MM.1S (cell line): ENCODE measurements around the gene NUMA1.

Experiments
- CTCF ChIP-seq: fragments of 300-600 bp; sonication (generic); IDR thresholded peaks from 2 replicates; pipeline ENCODE4 v1.5.1; 2016; ENCODE audit warnings: antibody characterized with exemption, low read length, mixed read lengths
- EZH2 ChIP-seq: fragments of 300-600 bp; sonication (generic); optimal IDR thresholded peaks from 2 replicates; pipeline ENCODE3; 2017; ENCODE audit warnings: low read depth, mild to moderate bottlenecking, antibody characterized with exemption, low read length, mixed read lengths
- EZH2phosphoT487 ChIP-seq: fragments of 300-600 bp; sonication (generic); IDR thresholded peaks from 2 replicates; pipeline ENCODE4 v1.6.1; 2018; ENCODE audit warnings: antibody characterized with exemption, low read length

GRCh38 chr11:72036687-72037086 lies 43.7 kb downstream of the NUMA1 start:
- TF ChIP-seq CTCF (no peak), EZH2phosphoT487 (no peak), EZH2 (no peak)
